Renal pelvis (tissue), 4 donors: ENCODE measurements around the gene ZNF337. TPM values are rescaled to one million over a fixed set of nuclear protein-coding genes. Genes with fewer than 3 reads are reported as not detected.
"Not testable (repeated sequence)": the region's sequence is repeated elsewhere in the genome, so short reads cannot be mapped to it uniquely, and the experiment has no call there.

Experiments used
- DNase-seq: peaks from one replicate; pipeline ENCODE4 v3.0.0-alpha.2; 2013
- polyA plus RNA-seq, 3 donors: library from polyadenylated mRNA; unstranded; fragments of 120-200 nt; gene quantifications; one replicate each; pipeline ENCODE4 v1.2.1, GENCODE V29; 2013; ENCODE audit not compliant: insufficient read length in 3 of 3

Gene ZNF337
- polyA plus RNA-seq, 3 donors = 25.2 to 36.5 (median 31.6) TPM

GRCh38 chr20:25632940-25633790, 63.5 kb downstream of the ZNF337 start:
- DNase-seq = no peak

DNA sequence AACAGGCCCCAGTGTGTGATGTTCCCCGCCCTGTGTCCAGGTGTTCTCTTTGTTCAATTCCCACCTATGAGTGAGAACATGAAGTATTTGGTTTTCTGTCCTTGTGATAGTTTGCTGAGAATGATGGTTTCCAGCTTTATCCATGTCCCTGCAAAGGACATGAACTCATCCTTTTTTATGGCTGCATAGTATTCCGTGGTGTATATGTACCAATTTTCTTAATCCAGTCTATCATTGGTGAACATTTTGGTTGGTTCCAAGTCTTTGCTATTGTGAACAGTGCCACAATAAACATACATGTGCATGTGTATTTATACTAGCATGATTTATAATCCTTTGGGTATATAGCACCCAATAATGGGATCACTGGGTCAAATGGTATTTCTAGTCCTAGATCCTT, 66.0 kb downstream of the ZNF337 start:
- not testable (repeated sequence) for DNase-seq

GRCh38 chr20:25629816-25630499, 66.7 kb downstream of the ZNF337 start:
- DNase-seq = no peak

DNA sequence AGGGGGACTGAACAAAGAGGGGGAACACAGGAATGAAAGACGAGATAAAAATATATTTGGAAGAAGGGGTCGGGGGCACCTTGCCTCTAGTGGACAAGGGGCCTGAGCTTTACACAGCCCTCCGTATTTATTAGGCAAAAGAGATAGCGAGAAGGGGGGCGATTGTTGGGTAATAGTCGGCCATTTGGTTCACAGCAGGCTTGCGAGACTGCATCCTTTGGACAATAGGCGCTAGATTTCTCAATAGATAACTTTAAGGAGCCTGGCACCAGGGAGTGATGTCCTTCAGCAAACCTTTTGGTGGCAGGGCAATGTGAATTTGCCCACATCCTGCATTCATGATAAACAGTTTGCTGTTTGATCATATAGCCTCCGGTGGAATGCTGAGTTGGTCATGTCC, 69.9 kb downstream of the ZNF337 start:
- DNase-seq = no peak

DNA sequence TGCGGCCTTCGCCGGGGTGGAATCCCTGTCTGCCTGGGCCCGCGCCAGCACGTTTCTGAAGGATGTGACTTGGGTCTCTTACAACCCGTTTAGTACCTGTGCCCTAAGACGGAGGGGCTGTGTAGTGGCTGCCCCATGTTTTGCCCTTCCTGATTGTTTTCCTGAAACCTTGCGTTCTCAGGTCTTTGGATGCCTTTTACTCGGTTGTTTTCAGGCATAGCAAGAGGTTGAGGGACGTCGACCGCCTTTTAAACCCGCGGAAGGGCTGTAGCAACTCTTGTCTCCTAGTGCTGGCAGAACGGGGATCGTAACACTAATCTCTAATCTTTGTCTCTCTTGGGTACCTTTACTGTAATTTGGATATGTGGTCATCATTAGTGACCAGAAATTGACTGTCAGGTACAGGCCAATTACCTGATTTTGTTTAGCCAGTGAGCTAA, 72.1 kb downstream of the ZNF337 start:
- no peak for DNase-seq

Other genes with a start within 250 kb of the ZNF337 start
- gene NINL, start 111.3 kb downstream of the ZNF337 start, polyA plus RNA-seq = 10 to 100 TPM; 40.1 to 57.0 (median 56.6) TPM
- 1 to 10 TPM; 5.4 to 6.3 (median 5.8) TPM for gene NANP, start 72.8 kb downstream of the ZNF337 start, polyA plus RNA-seq